ENCODE data around the gene COX4I2.
"Not testable (repeated sequence)": the region's sequence is repeated elsewhere in the genome, so short reads cannot be mapped to it uniquely, and the experiment has no call there.

DNA sequence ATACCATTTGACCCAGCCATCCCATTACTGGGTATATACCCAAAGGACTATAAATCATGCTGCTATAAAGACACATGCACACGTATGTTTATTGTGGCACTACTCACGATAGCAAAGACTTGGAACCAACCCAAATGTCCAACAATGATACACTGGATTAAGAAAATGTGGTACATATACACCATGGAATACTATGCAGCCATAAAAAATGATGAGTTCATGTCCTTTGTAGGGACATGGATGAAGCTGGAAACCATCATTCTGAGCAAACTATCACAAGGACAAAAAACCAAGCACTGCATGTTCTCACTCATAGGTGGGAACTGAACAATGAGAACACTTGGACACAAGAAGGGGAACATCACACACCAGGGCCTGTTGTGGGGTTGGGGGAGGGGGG is 9.7 kb upstream of the COX4I2 start:
- TF ChIP-seq, protein P1, sequence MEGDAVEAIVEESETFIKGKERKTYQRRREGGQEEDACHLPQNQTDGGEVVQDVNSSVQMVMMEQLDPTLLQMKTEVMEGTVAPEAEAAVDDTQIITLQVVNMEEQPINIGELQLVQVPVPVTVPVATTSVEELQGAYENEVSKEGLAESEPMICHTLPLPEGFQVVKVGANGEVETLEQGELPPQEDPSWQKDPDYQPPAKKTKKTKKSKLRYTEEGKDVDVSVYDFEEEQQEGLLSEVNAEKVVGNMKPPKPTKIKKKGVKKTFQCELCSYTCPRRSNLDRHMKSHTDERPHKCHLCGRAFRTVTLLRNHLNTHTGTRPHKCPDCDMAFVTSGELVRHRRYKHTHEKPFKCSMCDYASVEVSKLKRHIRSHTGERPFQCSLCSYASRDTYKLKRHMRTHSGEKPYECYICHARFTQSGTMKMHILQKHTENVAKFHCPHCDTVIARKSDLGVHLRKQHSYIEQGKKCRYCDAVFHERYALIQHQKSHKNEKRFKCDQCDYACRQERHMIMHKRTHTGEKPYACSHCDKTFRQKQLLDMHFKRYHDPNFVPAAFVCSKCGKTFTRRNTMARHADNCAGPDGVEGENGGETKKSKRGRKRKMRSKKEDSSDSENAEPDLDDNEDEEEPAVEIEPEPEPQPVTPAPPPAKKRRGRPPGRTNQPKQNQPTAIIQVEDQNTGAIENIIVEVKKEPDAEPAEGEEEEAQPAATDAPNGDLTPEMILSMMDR (IDR thresholded peaks at IDR 0.05): not testable (repeated sequence)
- TF ChIP-seq ZFX (IDR thresholded peaks at IDR 0.05; ENCODE audit: borderline replicate concordance): not testable (repeated sequence)
